NB4 (cell line): Measurements from ENCODE around the gene KDM5B.

ENCODE experiments used
- DNase-seq: peaks from one replicate; pipeline ENCODE4 v3.0.0; 2010; ENCODE audit warnings: low read depth
- H3K4me3 ChIP-seq: one replicate; pipeline ENCODE4 v1.5.1; 2011; ENCODE audit warnings: mild to moderate bottlenecking, low read depth, low read length, moderate library complexity
- MYC ChIP-seq: IDR thresholded peaks from 2 replicates; pipeline ENCODE4 v1.6.1; 2011; ENCODE audit warnings: low read depth, low read length
- POLR2A ChIP-seq: IDR thresholded peaks from 2 replicates; pipeline ENCODE4 v1.6.1; 2011; ENCODE audit warnings: mild to moderate bottlenecking; ENCODE audit not compliant: insufficient read length; ENCODE audit errors: extremely low read depth
- TF ChIP-seq, protein P1 (sequence below): IDR thresholded peaks from one replicate; pipeline ENCODE4 v1.5.1; 2012; ENCODE audit warnings: low read depth, low read length
- TF ChIP-seq, protein P2 (sequence below): IDR thresholded peaks from 2 replicates; pipeline ENCODE4 v1.6.1; 2011; ENCODE audit warnings: low read depth, low read length

The KDM5B gene

DNA sequence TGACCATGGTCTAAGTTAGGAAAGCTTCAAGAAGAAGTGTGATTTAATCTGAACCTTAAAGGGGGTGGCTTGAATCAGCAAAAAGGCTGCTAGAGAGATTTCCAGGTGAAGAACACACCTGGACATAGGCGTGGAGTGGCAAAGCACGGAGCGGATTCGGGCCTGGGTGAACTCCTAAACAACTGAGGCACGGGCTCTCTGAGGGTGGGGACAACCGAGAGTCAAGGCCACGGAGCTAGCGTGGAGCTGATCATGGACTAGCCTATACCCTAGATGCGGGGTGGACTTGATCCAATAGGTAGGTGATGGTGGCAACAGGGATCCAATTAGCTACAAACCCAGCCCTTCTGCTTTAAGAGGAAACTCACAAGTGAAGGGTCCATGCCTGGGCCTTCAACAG lies 125.7 kb downstream of the KDM5B start:
- no peak overlapping the region for H3K4me3 ChIP-seq
- TF ChIP-seq POLR2A (no peak), MYC (no peak)
- TF ChIP-seq, protein P1, sequence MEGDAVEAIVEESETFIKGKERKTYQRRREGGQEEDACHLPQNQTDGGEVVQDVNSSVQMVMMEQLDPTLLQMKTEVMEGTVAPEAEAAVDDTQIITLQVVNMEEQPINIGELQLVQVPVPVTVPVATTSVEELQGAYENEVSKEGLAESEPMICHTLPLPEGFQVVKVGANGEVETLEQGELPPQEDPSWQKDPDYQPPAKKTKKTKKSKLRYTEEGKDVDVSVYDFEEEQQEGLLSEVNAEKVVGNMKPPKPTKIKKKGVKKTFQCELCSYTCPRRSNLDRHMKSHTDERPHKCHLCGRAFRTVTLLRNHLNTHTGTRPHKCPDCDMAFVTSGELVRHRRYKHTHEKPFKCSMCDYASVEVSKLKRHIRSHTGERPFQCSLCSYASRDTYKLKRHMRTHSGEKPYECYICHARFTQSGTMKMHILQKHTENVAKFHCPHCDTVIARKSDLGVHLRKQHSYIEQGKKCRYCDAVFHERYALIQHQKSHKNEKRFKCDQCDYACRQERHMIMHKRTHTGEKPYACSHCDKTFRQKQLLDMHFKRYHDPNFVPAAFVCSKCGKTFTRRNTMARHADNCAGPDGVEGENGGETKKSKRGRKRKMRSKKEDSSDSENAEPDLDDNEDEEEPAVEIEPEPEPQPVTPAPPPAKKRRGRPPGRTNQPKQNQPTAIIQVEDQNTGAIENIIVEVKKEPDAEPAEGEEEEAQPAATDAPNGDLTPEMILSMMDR = no peak
- TF ChIP-seq, protein P2, sequence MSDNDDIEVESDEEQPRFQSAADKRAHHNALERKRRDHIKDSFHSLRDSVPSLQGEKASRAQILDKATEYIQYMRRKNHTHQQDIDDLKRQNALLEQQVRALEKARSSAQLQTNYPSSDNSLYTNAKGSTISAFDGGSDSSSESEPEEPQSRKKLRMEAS = no peak
- no peak for DNase-seq

DNA sequence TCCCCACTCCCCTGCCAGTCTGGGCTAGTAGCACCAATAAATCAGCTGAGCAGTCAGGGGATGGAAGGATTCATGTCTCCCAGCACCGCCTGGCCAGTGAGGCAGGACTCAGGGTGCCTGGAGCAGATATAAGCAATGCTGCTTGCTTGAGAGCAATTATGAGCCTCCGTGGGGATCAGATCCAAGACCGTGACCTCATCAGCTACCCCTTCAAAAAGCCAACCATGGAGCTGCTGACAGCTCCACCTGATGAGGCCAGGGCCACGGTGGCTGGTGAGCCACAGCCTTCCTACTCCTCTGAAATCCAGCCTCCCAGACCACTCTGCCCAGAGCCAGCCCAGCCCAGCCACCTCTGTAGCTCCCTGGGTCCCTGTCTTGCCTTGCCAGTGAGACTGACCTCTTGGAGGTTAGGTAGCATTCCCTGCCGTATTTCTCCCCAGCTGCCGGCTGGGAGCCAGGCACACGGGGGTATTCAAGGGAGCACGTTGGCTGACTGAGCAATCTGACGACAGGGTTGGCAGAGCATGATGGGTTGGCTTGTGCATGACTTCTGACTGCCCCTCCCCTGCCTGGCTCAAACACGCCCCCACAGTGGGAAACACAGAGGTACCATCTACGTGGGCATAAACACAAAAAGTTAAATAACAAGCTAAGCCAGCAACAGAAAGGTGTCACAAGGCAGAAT lies 126.3 kb downstream of the KDM5B start:
- no peak for TF ChIP-seq MYC
- TF ChIP-seq, protein P2 = no peak
- no peak for TF ChIP-seq POLR2A
- TF ChIP-seq, protein P1 = no peak
- no peak overlapping the region for H3K4me3 ChIP-seq
- DNase-seq = no peak

DNA sequence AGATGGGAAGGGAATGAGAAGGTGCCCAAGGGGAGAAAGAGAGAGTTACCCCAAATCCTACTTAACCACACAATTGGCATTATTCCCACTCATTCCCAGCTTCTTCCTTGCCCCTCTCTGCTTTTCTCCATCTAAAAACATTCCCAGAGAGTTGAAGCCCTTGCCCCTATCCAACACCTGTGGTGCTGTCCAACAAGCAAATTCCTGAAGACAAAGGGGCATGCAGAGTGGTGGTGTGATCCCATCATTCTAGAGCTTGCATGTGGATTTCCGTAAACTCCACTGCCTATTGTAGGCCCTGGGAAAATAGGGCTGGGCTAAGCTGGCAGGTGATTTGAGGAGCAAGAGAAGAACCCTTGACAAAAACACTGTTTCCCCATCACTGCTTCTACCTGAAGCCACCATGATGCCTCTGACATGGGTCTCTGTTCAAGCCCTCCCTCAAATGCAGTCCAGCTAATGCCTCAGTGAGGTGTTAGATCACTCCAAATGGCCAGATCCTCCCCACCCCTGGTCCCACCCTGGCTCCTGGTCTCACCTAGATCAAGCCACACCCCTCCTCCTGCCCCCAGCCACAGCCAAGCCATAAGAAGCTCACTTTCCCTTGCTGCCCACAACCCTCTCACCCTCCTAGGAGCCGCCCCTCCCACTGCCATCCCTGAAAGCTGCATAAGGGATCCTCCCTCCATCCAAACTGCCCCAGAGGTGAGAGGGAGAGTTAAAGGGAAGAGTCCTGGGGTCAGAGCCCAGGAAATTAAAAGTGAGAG lies 127.5 kb downstream of the KDM5B start:
- no peak for DNase-seq
- H3K4me3 ChIP-seq = no peak overlapping the region
- TF ChIP-seq, protein P1 = no peak
- TF ChIP-seq POLR2A (no peak), MYC (no peak)
- TF ChIP-seq, protein P2 = no peak

DNA sequence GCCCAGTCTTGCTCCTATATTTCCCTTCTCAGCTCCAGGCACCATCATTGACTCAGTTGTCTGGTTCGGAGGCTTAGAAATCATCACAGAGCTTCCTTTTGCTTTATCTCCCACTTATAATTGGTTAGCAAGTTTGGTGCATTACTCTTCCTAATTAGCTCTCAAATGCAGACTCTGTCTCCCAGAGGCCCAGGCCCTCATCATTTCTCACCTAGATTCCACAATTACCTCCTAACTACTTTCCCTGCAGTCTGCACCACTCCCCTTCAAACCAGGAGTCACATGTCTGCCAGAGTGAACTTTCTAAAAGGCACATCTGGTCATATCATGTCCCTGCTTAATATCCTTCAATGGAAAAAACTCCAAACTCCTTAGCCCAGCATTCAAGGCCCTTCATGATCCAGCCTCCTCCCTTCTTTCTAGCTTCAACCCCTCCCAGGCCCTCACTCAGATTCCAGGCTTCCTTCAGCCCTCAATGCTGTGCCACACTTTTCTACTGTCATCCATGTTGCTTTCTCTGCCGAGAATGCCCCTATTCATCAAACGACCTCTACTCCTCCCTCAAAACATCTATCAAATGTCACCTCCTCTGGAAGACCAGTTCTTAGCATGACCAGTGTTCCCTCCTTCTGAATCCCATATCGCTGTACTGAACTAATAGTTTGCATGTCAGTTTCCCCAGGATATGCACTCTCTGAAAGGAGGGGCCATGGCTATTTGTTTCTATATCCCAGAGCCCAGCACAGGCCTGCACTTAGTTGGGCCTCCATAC lies 128.6 kb downstream of the KDM5B start:
- TF ChIP-seq, protein P1 = no peak
- TF ChIP-seq, protein P2 = no peak
- no peak for TF ChIP-seq MYC
- TF ChIP-seq POLR2A = no peak
- no peak overlapping the region for H3K4me3 ChIP-seq
- DNase-seq = no peak

DNA sequence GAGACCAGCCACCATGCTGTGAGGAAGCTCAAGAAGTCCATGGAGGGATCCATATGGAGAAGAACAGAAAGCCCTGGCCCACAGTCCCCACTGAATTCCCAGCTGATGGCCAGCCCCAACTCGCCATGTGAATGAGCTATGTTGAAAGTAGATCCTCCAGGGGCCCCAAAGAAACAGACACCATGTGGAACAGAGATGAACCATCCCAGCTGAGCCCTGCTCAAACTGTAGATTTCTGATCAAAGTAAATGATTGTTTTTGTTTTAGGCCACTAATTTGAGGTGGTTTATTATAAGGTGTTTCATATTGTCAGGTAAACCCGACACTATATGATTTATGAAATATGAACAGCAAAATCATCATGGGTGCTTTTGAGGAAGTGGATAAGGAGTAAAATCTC lies 130.8 kb downstream of the KDM5B start:
- TF ChIP-seq POLR2A (no peak), MYC (no peak)
- TF ChIP-seq, protein P2 = no peak
- TF ChIP-seq, protein P1 = no peak
- DNase-seq = no peak

More for the DNA sequence above, 130.8 kb downstream of the KDM5B start:
- no peak overlapping the region for H3K4me3 ChIP-seq
